Measurements from ENCODE around the gene TEKT1. TPM values are rescaled to one million over a fixed set of nuclear protein-coding genes. Genes with fewer than 3 reads are reported as not detected.

TEKT1 gene
- total RNA-seq, 6 donors from 2014 or later, result 0.54 to 25.6 (median 4.6) TPM

- Histone ChIP-seq H3K27me3 (no peaks in the 10 kb centered on the region), H3K36me3 (no peaks in the 10 kb centered on the region), H3K4me1 (no peaks in the 10 kb centered on the region), H3K27ac (no peak overlapping the region), H3K9me3 (no peaks in the 10 kb centered on the region), H3K4me3 (no peak overlapping the region)
- WGBS, 2 donors, result 66 to 79% methylated on average over 2 of the region's 2 CpGs
- no peak for ATAC-seq (ENCODE audit: low FRiP score in 2 of 2)
- no peak for DNase-seq
- no peak for TF ChIP-seq POLR2A (IDR thresholded peaks at IDR 0.05)
- no peak for TF ChIP-seq EP300 (IDR thresholded peaks at IDR 0.05)
- TF ChIP-seq CTCF (IDR thresholded peaks at IDR 0.05), result no peak
- TF ChIP-seq POLR2AphosphoS5 (IDR thresholded peaks at IDR 0.05), result no peak
Measured at GRCh38 chr17:6796887-6797490, 34.5 kb downstream of the TEKT1 start.

- Histone ChIP-seq H3K9me3 (no peaks in the 10 kb centered on the region), H3K27ac (no peak overlapping the region), H3K36me3 (no peaks in the 10 kb centered on the region), H3K4me1 (no peaks in the 10 kb centered on the region), H3K4me3 (no peak overlapping the region), H3K27me3 (no peaks in the 10 kb centered on the region)
- TF ChIP-seq POLR2AphosphoS5 (IDR thresholded peaks at IDR 0.05) (no peak), CTCF (IDR thresholded peaks at IDR 0.05) (no peak), POLR2A (IDR thresholded peaks at IDR 0.05) (no peak), EP300 (IDR thresholded peaks at IDR 0.05) (no peak)
- DNase-seq, result no peak
- WGBS, 2 donors, result 42 to 47% methylated on average over 10 of the region's 10 CpGs
- no peak for ATAC-seq (ENCODE audit: low FRiP score in 2 of 2)
Measured at GRCh38 chr17:6796017-6796886, 35.3 kb downstream of the TEKT1 start.

- Histone ChIP-seq H3K27ac (no peak overlapping the region), H3K4me1 (no peaks in the 10 kb centered on the region), H3K36me3 (no peaks in the 10 kb centered on the region), H3K9me3 (no peaks in the 10 kb centered on the region), H3K27me3 (no peaks in the 10 kb centered on the region), H3K4me3 (no peak overlapping the region)
- DNase-seq (no peak), ATAC-seq (ENCODE audit: low FRiP score in 2 of 2) (no peak)
- 73 to 84% methylated on average over 5 of the region's 5 CpGs for WGBS, 2 donors
- TF ChIP-seq CTCF (IDR thresholded peaks at IDR 0.05) (no peak), POLR2AphosphoS5 (IDR thresholded peaks at IDR 0.05) (no peak), EP300 (IDR thresholded peaks at IDR 0.05) (no peak), POLR2A (IDR thresholded peaks at IDR 0.05) (no peak)
Measured at GRCh38 chr17:6793748-6794493, 37.6 kb downstream of the TEKT1 start.

GRCh38 chr17:6789146-6789545 is 42.4 kb downstream of the TEKT1 start:
- ATAC-seq (ENCODE audit: low FRiP score in 2 of 2) (no peak), DNase-seq (no peak)
- no peak for TF ChIP-seq POLR2AphosphoS5 (IDR thresholded peaks at IDR 0.05)
- TF ChIP-seq POLR2A (IDR thresholded peaks at IDR 0.05), result no peak
- no peak for TF ChIP-seq EP300 (IDR thresholded peaks at IDR 0.05)
- no peak for TF ChIP-seq CTCF (IDR thresholded peaks at IDR 0.05)
- WGBS, 2 donors, result 53 to 56% methylated on average over 4 of the region's 4 CpGs
- no peak overlapping the region for H3K27ac ChIP-seq
- no peak overlapping the region for H3K4me3 ChIP-seq
- H3K9me3 ChIP-seq, result no peaks in the 10 kb centered on the region
- no peaks in the 10 kb centered on the region for H3K36me3 ChIP-seq
- H3K4me1 ChIP-seq, result no peaks in the 10 kb centered on the region
- no peaks in the 10 kb centered on the region for H3K27me3 ChIP-seq
